Sigmoid colon (tissue), 4 donors: ENCODE measurements around the gene PPP1R37.

ENCODE experiments used
- CTCF ChIP-seq, 4 experiments: fragments of 450-650 bp in 3 of 4; fragments of 200-600 bp in 1 of 4; IDR thresholded peaks; one replicate each; pipeline ENCODE4 v1.5.1; 2016 to 2019; ENCODE audit warnings: antibody characterized with exemption in 4 of 4, mild to moderate bottlenecking in 3 of 4, moderate library complexity in 2 of 4
- EP300 ChIP-seq, 4 donors: sonication (generic); formaldehyde crosslinking; IDR thresholded peaks; one replicate each; pipeline ENCODE4 v1.6.1; 2017; ENCODE audit warnings: antibody characterized with exemption in 4 of 4
- POLR2A ChIP-seq, 2 donors: fragments of 450-650 bp; IDR thresholded peaks; one replicate each; pipeline ENCODE4 v1.6.1; 2016; ENCODE audit warnings: antibody characterized with exemption in 2 of 2, mild to moderate bottlenecking in 2 of 2, moderate library complexity in 2 of 2
- POLR2AphosphoS5 ChIP-seq, 4 donors: sonication (generic); formaldehyde crosslinking; IDR thresholded peaks; one replicate each; pipeline ENCODE4 v1.6.1; 2017; ENCODE audit warnings: antibody characterized with exemption in 4 of 4

GRCh38 chr19:45162608-45163143 lies 69.7 kb downstream of the PPP1R37 start:
- TF ChIP-seq CTCF (IDR thresholded peaks at IDR 0.05) (no peak), POLR2A (IDR thresholded peaks at IDR 0.05) (no peak), POLR2AphosphoS5 (IDR thresholded peaks at IDR 0.05) (no peak), EP300 (IDR thresholded peaks at IDR 0.05) (no peak)
